GM19193 (cell line): Measurements from ENCODE around the gene LAMA2.

Experiments used
- POLR2A ChIP-seq: IDR thresholded peaks from 4 replicates; pipeline ENCODE4 v1.6.1; 2011; ENCODE audit not compliant: insufficient read depth, insufficient read length; ENCODE audit errors: extremely low read depth

Gene LAMA2

GRCh38 chr6:129565811-129566210, 682.9 kb downstream of the LAMA2 start:
- TF ChIP-seq POLR2A, result no peak
